ENCODE data around the gene USP47.

The USP47 gene

GRCh38 chr11:11866203-11866602 is 24.4 kb downstream of the USP47 start:
- DNase-seq: no peak

- DNase-seq: no peak
These were observed 25.9 kb downstream of the USP47 start for GRCh38 chr11:11867720-11868119.

- no peak for DNase-seq
These were observed 30.2 kb downstream of the USP47 start for GRCh38 chr11:11871991-11872401.

- no peak for DNase-seq
These were observed 34.7 kb downstream of the USP47 start for GRCh38 chr11:11876458-11876857.

- no peak for DNase-seq
These were observed 38.4 kb downstream of the USP47 start for GRCh38 chr11:11880179-11880578.

- DNase-seq: no peak
These were observed 40.8 kb downstream of the USP47 start for GRCh38 chr11:11882539-11882938.

- no peak for DNase-seq
These were observed 42.6 kb downstream of the USP47 start for GRCh38 chr11:11884351-11884750.

GRCh38 chr11:11884774-11885481 is 43.2 kb downstream of the USP47 start:
- no peak for DNase-seq

- DNase-seq: no peak
These were observed 52.7 kb downstream of the USP47 start for GRCh38 chr11:11894486-11894885.

- no peak for DNase-seq
These were observed 53.9 kb downstream of the USP47 start for GRCh38 chr11:11895672-11896071.

- no peak for DNase-seq
These were observed 56.9 kb downstream of the USP47 start for GRCh38 chr11:11898648-11899047.

- DNase-seq: no peak
These were observed 57.6 kb downstream of the USP47 start for GRCh38 chr11:11899401-11899800.

- no peak for DNase-seq
These were observed 60.2 kb downstream of the USP47 start for GRCh38 chr11:11901929-11902328.

- DNase-seq: no peak
These were observed 68.0 kb downstream of the USP47 start for GRCh38 chr11:11909727-11910126.

GRCh38 chr11:11910541-11910940 is 68.8 kb downstream of the USP47 start:
- no peak for DNase-seq

- no peak for DNase-seq
These were observed 71.6 kb downstream of the USP47 start for GRCh38 chr11:11913395-11913794.

- no peak for DNase-seq
These were observed 73.9 kb downstream of the USP47 start for GRCh38 chr11:11915625-11916024.

- DNase-seq: no peak
These were observed 75.2 kb downstream of the USP47 start for GRCh38 chr11:11916981-11917399.

- DNase-seq: no peak
These were observed 82.1 kb downstream of the USP47 start for GRCh38 chr11:11923828-11924227.

GRCh38 chr11:11929920-11930319 is 88.1 kb downstream of the USP47 start:
- DNase-seq: no peak

GRCh38 chr11:11931461-11932055 is 89.8 kb downstream of the USP47 start:
- DNase-seq: no peak

GRCh38 chr11:11935536-11935935 is 93.8 kb downstream of the USP47 start:
- DNase-seq: no peak

GRCh38 chr11:11937433-11937832 is 95.7 kb downstream of the USP47 start:
- no peak for DNase-seq

GRCh38 chr11:11937957-11938356 is 96.2 kb downstream of the USP47 start:
- no peak for DNase-seq

- DNase-seq: no peak
These were observed 98.8 kb downstream of the USP47 start for GRCh38 chr11:11940551-11940950.
